GM18511 (cell line): ENCODE data around the gene ARHGEF19.
"Not testable (repeated sequence)": the region's sequence is repeated elsewhere in the genome, so short reads cannot be mapped to it uniquely, and the experiment has no call there.

Source experiments
- ATAC-seq: cut with Tn5 transposase; IDR thresholded peaks from one replicate; pipeline ENCODE4 v1.9.1; 2021; ENCODE audit warnings: mild to moderate bottlenecking, moderate library complexity; ENCODE audit not compliant: unreplicated experiment

The ARHGEF19 gene

GRCh38 chr1:16168144-16168495 lies 44.3 kb downstream of the ARHGEF19 start:
- ATAC-seq: not testable (repeated sequence)

GRCh38 chr1:16167331-16168143 lies 44.9 kb downstream of the ARHGEF19 start:
- no peak for ATAC-seq

GRCh38 chr1:16166117-16166516 lies 46.3 kb downstream of the ARHGEF19 start:
- ATAC-seq: no peak

- ATAC-seq: no peak
Observed at GRCh38 chr1:16165548-16165947, 46.9 kb downstream of the ARHGEF19 start.

- no peak for ATAC-seq
Observed at GRCh38 chr1:16165073-16165364, 47.4 kb downstream of the ARHGEF19 start.

GRCh38 chr1:16164213-16165072 lies 48.0 kb downstream of the ARHGEF19 start:
- no peak for ATAC-seq

GRCh38 chr1:16163608-16164212 lies 48.7 kb downstream of the ARHGEF19 start:
- not testable (repeated sequence) for ATAC-seq

GRCh38 chr1:16162163-16162822 lies 50.2 kb downstream of the ARHGEF19 start:
- no peak for ATAC-seq

- no peak for ATAC-seq
Observed at GRCh38 chr1:16161717-16162116, 50.7 kb downstream of the ARHGEF19 start.

GRCh38 chr1:16158993-16159831 lies 53.2 kb downstream of the ARHGEF19 start:
- no peak for ATAC-seq

- no peak for ATAC-seq
Observed at GRCh38 chr1:16158025-16158424, 54.4 kb downstream of the ARHGEF19 start.

- ATAC-seq: no peak
Observed at GRCh38 chr1:16156848-16157495, 55.5 kb downstream of the ARHGEF19 start.

GRCh38 chr1:16155537-16156410 lies 56.7 kb downstream of the ARHGEF19 start, which contains the start of gene EPHA2:
Gene EPHA2 (minus strand): TSS chr1:16156069. CDS start chr1:16155932, 137 bp downstream.
- no peak for ATAC-seq

- ATAC-seq: no peak
Observed at GRCh38 chr1:16153999-16154673, 58.3 kb downstream of the ARHGEF19 start.

GRCh38 chr1:16153096-16153998 lies 59.1 kb downstream of the ARHGEF19 start:
- no peak for ATAC-seq

- no peak for ATAC-seq
Observed at GRCh38 chr1:16152481-16153087, 59.9 kb downstream of the ARHGEF19 start.

- no peak for ATAC-seq
Observed at GRCh38 chr1:16151995-16152384, 60.5 kb downstream of the ARHGEF19 start.
